T-helper 9 cell (primary cell): ENCODE measurements around the gene KCNT2.

ENCODE experiments used
- DNase-seq: peaks from one replicate; pipeline ENCODE4 v3.0.0-alpha.2; 2020

KCNT2 gene

GRCh38 chr1:196387766-196388165, 220.5 kb downstream of the KCNT2 start:
- DNase-seq: no peak

- no peak for DNase-seq
Observed at GRCh38 chr1:196385109-196385508, 223.1 kb downstream of the KCNT2 start.

- DNase-seq: no peak
Observed at GRCh38 chr1:196382383-196382782, 225.9 kb downstream of the KCNT2 start.

GRCh38 chr1:196381544-196381943, 226.7 kb downstream of the KCNT2 start:
- no peak for DNase-seq

GRCh38 chr1:196380316-196380715, 227.9 kb downstream of the KCNT2 start:
- DNase-seq: no peak

GRCh38 chr1:196377811-196378210, 230.4 kb downstream of the KCNT2 start:
- DNase-seq: no peak

- no peak for DNase-seq
Observed at GRCh38 chr1:196376630-196377328, 231.5 kb downstream of the KCNT2 start.

- no peak for DNase-seq
Observed at GRCh38 chr1:196373798-196374197, 234.4 kb downstream of the KCNT2 start.

GRCh38 chr1:196372896-196373536, 235.2 kb downstream of the KCNT2 start:
- DNase-seq: no peak

GRCh38 chr1:196367838-196368237, 240.4 kb downstream of the KCNT2 start:
- no peak for DNase-seq

GRCh38 chr1:196366817-196367495, 241.3 kb downstream of the KCNT2 start:
- DNase-seq: no peak

- no peak for DNase-seq
Observed at GRCh38 chr1:196361112-196361714, 247.0 kb downstream of the KCNT2 start.

GRCh38 chr1:196357913-196358312, 250.3 kb downstream of the KCNT2 start:
- DNase-seq: no peak

GRCh38 chr1:196355206-196355786, 252.9 kb downstream of the KCNT2 start:
- no peak for DNase-seq

GRCh38 chr1:196344453-196344852, 263.8 kb downstream of the KCNT2 start:
- no peak for DNase-seq

- DNase-seq: no peak
Observed at GRCh38 chr1:196324345-196324744, 283.9 kb downstream of the KCNT2 start.

- no peak for DNase-seq
Observed at GRCh38 chr1:196323869-196324268, 284.4 kb downstream of the KCNT2 start.

GRCh38 chr1:196319301-196319700, 288.9 kb downstream of the KCNT2 start:
- no peak for DNase-seq

- DNase-seq: no peak
Observed at GRCh38 chr1:196317535-196318522, 290.4 kb downstream of the KCNT2 start.

- DNase-seq: no peak
Observed at GRCh38 chr1:196312739-196313138, 295.5 kb downstream of the KCNT2 start.

GRCh38 chr1:196309386-196309785, 298.9 kb downstream of the KCNT2 start:
- no peak for DNase-seq

- DNase-seq: no peak
Observed at GRCh38 chr1:196308176-196308575, 300.1 kb downstream of the KCNT2 start.
